NCI-H2029 (cell line): ENCODE data around the gene COPG1.

Source experiments
- DNase-seq: peaks from one replicate; lab custom pipeline; 2025; lab: John Stamatoyannopoulos, UW

The COPG1 gene

DNA sequence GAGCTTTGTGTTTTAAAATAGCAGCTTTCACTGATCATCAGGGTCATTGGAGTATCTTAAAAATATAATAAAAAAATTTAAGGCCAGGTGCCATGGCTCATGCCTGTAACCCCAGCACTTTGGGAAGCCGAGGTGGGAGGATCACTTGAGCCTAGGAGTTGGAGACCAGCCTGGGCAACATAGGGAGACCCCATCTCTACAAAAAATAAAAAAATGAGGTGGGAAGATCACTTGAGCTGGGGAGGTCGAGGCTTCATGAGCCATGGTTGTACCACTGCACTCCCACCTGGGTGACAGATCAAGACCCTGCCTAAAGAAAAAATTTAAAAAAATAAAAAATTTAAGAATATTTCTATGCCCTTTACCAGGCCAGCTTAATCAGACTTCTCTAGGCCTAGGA lies 30.8 kb downstream of the COPG1 start:
- no peak for DNase-seq

DNA sequence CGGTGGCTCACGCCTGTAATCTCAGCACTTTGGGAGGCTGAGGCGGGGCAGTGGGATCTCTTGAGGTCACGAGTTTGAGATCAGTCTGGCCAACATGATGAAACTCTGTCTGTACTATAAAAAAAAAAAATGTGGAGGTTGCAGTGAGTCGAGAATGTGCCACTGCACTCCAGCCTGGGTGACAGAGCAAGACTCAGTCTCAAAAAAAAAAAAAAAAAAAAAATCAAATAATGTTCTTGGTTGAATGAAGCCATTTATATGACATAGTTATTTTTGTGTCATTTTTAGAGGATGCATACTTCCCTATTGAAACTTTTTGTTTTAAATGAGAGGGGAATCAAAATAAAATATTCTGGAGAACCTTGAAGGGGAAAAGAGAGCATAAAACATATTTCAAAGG lies 32.3 kb downstream of the COPG1 start:
- DNase-seq, result no peak

DNA sequence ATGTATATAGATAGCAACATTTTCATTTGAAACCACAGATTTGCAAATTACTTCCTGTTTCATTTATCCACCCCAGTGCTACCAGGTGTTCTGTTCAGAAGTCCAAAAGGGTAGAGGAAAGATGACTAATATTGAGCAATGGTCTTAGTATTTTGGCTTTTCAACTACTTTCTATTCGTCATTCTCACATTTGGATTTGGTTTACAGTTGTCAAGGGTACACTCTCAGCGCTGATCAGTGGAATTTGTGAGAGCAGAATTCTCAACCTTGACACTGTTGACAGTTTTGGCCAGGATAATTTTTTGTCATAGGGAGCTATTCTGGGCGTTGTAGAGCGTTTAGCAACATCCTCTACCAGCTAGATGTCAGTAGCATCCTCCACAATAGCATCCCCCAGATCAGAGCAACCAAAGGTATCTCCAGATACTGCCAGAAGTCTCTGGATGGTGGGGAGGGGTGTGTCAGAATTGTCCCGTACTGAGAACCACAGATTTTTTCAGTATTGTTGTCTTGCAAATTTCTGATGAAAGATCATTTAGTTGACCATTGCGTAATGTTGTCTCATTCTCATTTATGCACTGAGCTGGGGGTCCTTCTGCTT lies 33.4 kb downstream of the COPG1 start:
- DNase-seq, result no peak

DNA sequence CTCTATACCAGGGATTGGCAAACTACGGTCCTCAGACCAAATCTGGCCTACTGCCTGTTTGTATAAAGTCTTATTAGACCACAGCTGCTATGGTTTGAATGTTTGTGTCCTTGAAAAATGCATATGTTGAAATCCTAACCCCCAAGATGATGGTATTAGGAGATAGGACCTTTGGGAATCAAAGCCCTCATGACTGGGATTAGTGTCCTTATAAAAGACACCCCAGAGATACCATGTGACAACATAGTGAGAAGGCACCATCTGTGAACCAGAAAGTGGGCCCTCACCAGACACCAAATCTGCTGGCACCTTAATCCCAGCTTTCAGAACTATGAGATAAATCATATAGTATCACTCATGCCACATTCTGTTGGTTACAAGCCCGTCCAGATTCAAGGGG lies 36.7 kb downstream of the COPG1 start:
- no peak for DNase-seq

DNA sequence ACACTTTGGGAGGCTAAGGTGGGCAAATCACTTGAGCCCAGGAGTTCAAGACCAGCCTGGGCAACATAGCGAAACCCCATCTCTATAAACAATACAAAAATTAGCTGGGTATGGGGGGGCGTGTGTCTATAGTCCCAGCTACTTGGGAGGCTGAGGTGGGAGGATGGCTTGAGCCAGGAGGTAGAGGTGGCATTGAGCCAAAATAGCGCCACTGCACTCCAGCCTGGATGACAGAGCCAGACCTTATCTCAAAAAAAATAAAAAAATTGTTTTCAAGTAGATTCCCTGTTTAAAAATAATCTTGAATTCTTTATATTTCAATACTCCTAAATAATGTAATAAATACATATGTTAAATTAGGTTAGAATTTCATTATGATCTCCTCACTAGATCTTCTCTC lies 39.0 kb downstream of the COPG1 start:
- DNase-seq, result no peak

DNA sequence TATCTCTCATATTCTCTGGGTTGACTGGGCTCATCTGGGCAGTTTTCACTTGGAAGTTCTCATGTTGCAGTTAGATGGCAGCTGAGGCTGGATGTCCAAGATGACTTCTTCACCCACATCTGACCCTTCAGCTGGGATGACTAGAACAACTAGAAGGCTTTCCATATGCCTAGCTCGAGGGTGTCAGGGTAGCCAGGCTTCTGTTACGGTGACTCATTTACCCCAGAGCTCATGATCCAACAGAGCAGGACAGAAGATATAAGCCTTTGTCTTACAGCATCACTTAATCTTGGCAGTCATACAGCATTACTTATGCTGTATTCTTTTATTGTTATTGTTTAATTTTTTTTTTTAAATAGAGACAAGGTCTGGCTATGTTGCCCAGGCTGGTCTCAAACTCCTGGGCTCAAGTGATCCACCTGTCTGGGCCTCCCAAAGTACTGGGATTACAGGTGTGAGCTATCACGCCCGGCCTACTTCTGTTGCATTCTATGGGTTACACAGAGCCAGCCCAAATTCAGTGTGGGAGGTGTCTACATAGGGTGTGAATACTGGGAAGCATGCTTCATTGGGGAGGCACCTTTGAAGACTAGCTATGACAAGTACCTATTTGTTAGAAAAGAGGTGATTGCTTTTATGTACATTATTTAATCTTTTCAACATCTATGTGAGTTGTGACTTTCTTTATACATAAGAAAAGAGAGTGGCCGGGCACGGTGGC lies 40.0 kb downstream of the COPG1 start:
- DNase-seq, result no peak

DNA sequence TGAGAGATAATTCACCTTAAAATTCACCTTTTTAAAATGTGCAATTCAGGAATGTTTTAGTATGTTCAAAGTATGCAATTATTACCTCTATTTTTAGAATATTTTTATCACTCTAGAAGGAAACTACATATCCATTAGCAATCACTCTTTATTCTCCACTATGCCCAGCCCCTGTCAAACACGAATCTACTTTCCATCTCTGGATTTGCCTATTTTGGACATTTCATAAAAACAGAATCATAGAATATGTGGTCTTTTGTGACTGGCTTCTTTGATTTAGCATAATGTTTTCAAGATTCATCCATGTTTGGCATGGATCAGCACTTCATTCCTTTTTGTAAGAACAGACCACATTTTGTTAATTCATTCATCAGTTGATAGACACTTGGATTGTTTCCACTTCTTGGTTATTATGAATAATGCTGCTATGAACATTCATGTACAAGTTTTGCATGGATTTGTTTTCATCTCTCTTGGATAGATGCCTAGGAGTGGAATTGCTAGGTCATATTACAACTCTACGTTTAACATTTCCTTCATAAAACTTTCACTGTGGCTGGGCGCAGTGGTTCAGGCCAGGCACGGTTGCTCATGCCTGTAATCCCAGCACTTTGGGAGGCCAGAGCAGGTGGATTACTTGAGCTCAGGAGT lies 42.0 kb downstream of the COPG1 start:
- DNase-seq, result no peak

DNA sequence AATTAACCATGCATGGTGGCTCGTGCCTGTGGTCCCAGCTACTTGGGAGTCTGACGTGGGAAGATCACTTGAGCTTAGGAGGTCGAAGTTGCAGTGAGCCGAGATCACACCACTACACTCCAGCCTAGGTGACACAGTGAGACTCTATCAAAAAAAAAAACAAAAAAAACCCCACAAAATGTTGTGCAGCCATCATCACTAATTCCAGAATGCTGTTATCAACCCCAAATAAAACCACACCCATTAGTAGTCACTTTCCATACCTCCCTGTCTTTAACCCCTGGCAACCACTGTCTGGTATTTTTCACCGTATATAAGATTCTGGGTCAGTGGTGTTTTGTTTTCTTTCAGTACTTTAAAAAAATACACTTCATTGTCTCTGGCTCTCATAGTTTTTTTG lies 45.9 kb downstream of the COPG1 start:
- DNase-seq, result no peak

DNA sequence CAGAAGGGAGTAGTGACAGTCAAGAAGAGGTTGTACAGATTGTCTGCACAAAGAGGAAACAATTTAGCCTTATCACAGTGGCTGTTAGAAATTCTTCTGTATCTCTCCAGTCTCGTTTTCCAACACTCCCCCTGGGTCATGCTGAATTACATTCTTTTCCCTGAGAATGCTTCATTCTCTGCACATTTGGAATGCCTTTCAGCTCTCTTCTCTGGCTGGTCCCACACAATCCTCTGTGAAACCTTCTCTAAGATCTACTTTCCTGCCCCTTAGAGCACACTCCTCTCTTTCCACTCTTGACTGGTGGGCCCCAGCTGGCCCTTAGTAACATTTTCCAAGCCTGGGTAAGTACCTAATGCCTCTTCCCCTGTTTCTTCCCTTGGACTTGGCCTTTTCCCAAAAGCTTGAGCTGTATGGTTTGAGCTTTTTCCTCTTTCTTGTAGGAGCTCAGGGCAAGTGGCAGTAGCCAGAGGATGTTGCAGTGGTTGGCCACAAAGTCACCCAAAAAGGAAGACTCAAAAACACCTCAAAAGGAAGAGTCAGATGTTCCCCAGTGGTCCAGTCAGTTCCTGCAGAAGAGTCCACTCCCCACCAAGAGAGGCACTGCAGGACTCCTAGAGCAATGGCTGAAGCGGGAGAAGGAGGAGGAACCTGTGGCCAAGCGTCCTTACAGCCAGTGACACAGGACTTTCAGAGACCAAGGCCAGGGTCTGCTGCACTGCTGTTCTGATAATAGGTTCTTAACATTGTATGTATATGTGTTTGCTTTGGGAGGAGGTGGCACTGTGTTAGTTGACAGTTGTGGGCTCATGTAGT lies 54.9 kb downstream of the COPG1 start:
- DNase-seq, result no peak

DNA sequence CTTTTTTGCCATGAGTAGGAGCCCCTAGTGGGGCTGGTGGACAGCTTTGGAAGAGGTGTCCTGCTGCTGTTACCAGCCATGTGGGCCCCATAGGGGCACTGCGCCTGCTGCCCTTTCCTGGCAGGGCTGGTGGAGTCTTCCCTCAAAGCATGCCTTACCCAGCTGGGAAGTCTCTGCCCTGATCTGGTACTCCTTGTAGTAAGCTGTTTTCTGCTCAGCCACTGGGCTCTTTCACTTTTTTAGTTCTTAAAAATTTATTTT lies 55.5 kb downstream of the COPG1 start:
- no peak for DNase-seq

DNA sequence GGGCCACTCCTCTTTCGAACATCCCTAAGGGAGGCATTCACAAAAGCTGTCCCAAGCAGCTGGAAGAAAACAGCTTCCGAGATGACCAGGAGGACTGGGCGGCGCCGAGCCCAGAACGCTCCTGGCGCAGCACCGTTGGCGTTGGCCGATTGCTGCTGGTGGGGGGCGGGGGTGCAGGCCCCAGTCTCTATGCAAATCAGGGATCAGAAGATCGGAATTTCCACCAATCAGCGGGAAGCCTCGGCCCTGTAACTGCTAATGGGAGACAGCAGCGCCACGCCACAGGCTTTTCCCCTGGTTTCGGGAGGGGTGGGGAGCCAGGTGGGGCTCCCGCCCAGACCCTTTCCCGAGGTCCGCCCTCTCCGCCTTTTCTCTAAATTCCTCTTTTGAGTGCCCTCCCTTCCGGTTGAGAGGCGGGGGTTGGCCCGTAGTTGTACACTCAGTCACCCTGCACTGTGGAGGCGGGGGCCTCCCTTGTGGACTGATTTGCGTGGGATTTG lies 56.2 kb downstream of the COPG1 start:
- DNase-seq, result no peak

DNA sequence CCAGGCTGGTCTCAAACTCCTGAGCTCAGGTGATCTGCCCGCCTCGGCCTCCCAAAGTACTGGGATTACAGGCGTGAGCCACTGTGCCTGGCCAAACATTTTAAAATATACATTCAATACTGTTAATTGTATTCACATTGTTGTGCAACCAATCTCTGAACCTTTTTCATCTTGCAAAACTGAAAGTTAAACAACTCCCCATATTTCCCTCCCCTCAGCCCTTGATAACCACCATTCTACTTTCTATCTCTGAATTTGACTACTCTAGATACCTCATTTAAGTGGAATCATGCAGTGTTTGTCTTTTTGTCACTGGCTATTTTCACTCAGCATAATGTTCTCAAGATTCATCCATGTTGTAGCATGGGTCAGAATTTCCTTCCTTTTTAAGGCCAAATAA lies 59.2 kb downstream of the COPG1 start:
- DNase-seq, result no peak

DNA sequence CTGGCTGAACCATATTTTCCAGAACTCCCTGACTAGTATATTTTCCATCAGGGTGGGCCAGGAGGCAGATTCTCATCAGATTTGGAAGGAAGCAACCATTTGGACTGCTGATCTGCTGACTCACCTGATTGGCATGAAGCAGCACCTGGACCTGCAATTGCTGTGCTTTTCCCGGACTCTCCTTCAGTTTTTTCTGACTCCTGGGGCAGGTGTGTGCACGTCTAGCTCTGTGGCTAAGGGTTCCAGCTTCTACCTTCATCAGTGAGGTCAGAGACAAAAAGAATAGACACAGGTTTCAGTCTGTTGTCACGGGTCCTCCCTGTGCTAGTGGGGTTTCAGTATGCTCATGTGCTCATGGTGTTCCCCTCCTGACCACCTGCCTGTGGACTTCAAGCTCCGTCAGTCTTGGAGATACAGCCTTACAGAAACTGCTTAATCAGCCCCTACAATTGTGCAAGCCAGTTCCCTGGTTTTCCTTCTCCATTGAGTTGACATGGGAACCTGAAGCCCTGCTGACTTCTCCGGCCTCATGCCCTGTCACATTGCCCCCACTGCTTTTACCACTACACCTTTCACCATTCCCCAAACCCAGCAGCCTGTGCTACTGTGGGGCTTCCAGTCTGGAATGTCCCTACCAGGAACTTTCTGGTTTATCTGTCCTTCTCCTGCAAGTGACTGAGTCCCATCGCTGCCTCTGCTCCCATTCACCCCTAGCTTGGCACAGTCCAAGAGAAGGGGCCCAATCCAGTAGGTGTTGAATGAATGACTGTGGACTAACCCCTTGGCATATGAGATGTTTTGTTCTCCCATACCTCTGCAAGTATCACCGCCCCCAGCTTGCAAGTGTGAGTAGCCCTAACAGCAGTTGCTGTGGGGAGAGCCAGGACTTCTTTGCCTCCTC lies 61.0 kb downstream of the COPG1 start:
- no peak for DNase-seq

DNA sequence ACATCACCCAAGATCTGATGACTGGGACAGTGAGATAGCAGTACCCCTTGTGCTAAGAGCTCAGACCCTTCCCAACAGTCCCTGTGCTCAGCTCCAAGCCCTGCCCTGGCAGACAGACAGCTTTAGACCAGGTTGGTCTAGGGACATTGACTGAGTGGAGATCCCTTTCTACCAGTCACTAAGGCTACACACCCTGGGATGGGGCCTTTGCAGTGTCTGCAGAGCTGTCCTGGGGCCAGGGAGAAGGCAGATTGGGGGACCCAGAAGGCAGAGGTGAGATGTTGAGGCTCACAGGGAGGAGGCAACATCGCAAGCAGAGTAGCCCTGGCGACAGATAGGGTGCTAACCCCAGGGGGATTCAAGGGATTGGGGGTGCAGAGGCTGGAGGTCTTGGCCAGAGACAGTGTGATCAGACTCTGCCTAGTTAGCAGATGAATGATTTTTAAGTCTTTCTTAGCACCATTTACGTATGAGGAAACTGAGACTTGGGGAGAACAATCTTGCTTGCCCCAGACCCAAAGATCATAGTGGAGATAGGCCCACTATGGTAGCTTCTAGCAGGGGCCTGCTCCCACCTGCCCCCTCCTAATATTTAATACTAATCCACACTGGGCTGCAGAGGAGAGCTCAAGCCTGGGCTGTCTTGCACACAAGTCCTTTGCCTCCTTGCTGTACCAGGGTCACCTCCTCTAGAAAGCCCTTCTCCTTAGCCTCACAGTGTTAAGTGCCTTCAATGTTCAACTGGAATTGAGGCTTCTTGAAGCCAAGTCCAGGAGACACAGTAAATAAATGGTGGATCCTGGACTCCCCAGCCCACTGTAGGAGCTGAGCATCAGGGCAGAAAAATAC lies 61.9 kb downstream of the COPG1 start:
- no peak for DNase-seq

DNA sequence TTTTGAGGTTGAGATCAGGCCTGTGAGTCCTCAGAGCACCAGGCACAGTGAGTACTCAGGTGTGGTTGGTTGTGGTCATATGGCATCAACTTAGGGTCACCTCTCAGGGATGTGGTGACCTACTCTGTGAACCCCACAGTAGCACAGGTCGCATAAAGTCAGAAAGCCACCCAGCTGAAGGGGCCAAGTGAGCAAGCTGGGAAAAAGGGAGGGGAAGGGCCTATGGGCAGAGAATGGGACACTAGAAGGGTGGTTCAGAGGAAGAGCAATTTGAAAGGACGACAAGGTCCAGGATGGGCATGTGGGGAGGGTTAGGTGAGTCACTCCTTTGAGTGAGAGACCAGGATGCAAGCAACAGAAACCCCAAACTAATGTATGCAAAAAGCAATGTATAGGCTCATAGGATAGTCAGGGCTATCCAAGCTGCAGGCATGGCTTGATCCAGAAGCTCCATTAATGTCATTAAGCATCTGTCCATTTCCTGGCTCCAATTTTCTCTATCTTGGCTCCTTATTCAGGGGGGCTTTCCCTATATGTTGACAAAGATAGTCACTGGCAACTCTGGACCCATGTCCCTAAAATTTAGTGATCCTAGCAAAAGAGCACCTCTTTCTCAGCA lies 62.7 kb downstream of the COPG1 start:
- no peak for DNase-seq

DNA sequence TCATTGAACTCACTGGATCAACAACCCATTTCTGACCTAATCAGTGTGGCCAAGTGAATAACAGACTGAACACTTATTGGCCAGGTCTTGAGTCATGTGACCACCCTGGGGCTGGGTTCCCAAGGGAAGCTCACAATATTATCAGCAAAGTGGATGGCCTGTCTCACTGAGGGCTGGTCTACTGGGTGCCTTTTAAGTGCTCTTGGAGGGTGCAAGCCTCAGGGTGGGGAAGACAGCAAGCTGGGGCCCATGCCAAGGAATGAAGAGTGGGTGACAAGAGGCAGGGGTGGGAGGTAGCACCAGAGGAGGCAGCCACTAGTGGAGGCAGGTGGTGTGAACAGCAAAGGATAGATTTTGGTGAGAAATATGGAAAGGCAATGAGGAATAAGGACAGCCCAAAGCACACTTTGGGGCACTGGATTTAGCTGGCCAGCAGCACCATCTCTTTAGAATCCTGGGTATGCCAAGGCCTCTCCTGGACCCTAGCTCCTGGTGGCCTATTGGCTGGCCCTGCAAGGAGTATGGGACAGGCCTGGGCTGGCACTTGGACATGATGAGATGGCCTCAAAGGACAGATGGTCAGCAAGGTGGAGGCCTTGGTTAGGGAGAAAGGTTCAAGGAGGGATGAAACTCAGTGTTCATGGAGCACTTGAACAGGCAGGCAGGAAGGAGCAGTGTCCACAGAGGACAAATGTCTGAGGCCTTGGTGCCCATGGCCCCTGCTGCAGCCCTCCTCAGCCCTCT lies 63.4 kb downstream of the COPG1 start:
- DNase-seq, result no peak

DNA sequence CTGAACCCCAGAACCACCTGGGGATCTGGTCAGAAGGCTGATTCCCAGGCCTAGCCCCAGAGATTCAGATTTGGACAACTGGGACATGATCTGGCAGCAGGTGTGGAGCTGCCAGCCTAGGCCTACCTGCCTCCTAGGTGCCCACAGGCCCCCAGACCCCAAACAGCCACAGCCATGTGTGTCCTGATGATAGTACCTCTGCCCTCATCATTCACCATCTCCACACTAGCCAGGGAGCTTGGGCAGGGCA lies 63.9 kb downstream of the COPG1 start:
- no peak for DNase-seq

DNA sequence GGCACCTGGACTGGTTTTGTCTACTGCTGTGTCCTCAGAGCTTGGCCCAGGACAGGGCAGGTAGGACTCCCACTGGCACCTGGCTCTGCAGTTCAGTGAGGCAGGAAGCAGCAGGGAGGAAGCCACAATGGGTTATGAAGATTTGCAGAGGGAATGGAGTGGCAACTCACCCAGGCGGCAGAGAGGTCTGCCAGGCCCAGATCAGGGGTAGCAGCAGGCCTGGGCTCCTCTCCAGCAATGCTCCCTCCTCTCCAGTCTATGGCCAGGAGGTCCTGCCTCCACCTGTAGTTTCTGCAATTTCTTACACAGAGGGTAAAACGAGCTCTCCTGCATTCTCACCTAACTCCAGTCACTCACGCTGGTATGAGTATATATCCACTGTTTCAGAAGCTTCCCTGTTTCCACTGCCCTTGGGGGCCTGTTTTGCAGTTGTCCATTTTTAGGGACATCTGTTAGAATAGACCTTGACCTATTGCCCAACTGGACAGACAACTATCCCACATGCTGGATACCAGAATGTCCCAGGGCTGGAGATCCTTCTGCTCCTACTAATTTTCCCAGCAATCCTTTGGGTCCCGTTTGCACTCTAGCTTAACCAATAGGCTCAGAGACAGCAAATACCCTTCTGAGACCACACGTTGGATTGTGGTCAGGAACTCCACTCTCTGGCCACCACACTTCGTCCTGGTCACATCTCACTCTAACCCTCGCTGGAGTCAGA lies 64.4 kb downstream of the COPG1 start:
- DNase-seq, result no peak
